ENCODE results near the gene UGGT1.

DNA sequence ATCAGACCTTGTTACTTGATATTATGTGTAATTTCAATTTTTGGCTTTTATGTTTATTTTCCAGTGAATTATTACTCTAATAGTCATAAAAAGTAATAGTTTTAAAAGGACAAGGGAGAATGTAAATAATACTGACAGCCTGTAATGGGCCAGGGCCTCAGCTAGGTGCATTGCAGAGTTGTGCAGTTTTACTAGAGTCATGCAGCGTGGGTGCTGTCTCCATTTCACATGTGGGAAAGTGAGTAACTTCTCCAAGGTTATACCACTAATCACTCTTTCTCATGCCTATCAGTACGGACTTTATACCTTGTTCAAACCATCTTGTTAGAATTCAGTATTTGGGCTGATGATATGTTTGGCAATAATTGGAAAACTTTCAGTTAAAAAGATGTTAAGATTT, 73.3 kb downstream of the UGGT1 start:
- TF ChIP-seq CTCF (IDR thresholded peaks at IDR 0.05) (no peak), POLR2A (IDR thresholded peaks at IDR 0.05) (no peak)

Measured in testis (tissue), 2 donors.